NCI-H526 treated with DMSO at 0.1 percent for 48 hours (cell line): ENCODE data around the gene COL23A1.
"Not testable (repeated sequence)": the region's sequence is repeated elsewhere in the genome, so short reads cannot be mapped to it uniquely, and the experiment has no call there.

ENCODE experiments used
- DNase-seq: peaks from one replicate; lab custom pipeline; 2025; lab: John Stamatoyannopoulos, UW

Gene COL23A1

GRCh38 chr5:178261666-178262600 lies 328.3 kb downstream of the COL23A1 start:
- DNase-seq: no peak

- DNase-seq: no peak
Measured at GRCh38 chr5:178259623-178260536, 330.3 kb downstream of the COL23A1 start.

- no peak for DNase-seq
Measured at GRCh38 chr5:178257650-178258049, 332.5 kb downstream of the COL23A1 start.

- no peak for DNase-seq
Measured at GRCh38 chr5:178256746-178257145, 333.4 kb downstream of the COL23A1 start.

GRCh38 chr5:178253632-178254031 lies 336.6 kb downstream of the COL23A1 start:
- not testable (repeated sequence) for DNase-seq

GRCh38 chr5:178252258-178252657 lies 337.9 kb downstream of the COL23A1 start:
- DNase-seq: no peak

- no peak for DNase-seq
Measured at GRCh38 chr5:178250263-178250662, 339.9 kb downstream of the COL23A1 start.

GRCh38 chr5:178249191-178249989 lies 340.8 kb downstream of the COL23A1 start:
- DNase-seq: no peak

- no peak for DNase-seq
Measured at GRCh38 chr5:178248750-178249149, 341.4 kb downstream of the COL23A1 start.

GRCh38 chr5:178247481-178248456 lies 342.4 kb downstream of the COL23A1 start:
- DNase-seq: no peak

GRCh38 chr5:178246624-178247279 lies 343.4 kb downstream of the COL23A1 start:
- DNase-seq: no peak

GRCh38 chr5:178245389-178245788 lies 344.8 kb downstream of the COL23A1 start:
- DNase-seq: no peak

- DNase-seq: no peak
Measured at GRCh38 chr5:178244576-178244975, 345.6 kb downstream of the COL23A1 start.

- DNase-seq: no peak
Measured at GRCh38 chr5:178242416-178242815, 347.8 kb downstream of the COL23A1 start.

- no peak for DNase-seq
Measured at GRCh38 chr5:178241688-178242231, 348.4 kb downstream of the COL23A1 start.

- DNase-seq: no peak
Measured at GRCh38 chr5:178241231-178241663, 348.9 kb downstream of the COL23A1 start.

- no peak for DNase-seq
Measured at GRCh38 chr5:178240766-178241165, 349.4 kb downstream of the COL23A1 start.

- DNase-seq: no peak
Measured at GRCh38 chr5:178240341-178240741, 349.9 kb downstream of the COL23A1 start.

- not testable (repeated sequence) for DNase-seq
Measured at GRCh38 chr5:178239626-178240301, 350.4 kb downstream of the COL23A1 start.
